Endothelial cell of umbilical vein (primary cell): ENCODE measurements around the gene SIRT2.

ENCODE experiments used
- EZH2 ChIP-seq: IDR thresholded peaks from 2 replicates; pipeline ENCODE4 v1.6.1; 2012; ENCODE audit warnings: borderline replicate concordance, low read depth, mild to moderate bottlenecking, moderate library complexity, low read length, inconsistent platforms; ENCODE audit not compliant: severe bottlenecking
- GATA2 ChIP-seq: IDR thresholded peaks from 2 replicates; pipeline ENCODE4 v1.7.0; 2011; ENCODE audit warnings: low read depth, mild to moderate bottlenecking, moderate library complexity, mixed read lengths, low read length; ENCODE audit not compliant: insufficient read length, insufficient read depth
- JUN ChIP-seq: IDR thresholded peaks from 2 replicates; pipeline ENCODE4 v1.6.1; 2011; ENCODE audit warnings: borderline replicate concordance, low read depth; ENCODE audit not compliant: insufficient read length, insufficient read depth
- MYC ChIP-seq: IDR thresholded peaks from one replicate; pipeline ENCODE4 v1.6.1; 2011; ENCODE audit warnings: mild to moderate bottlenecking, low read depth, low read length
- POLR2A ChIP-seq: IDR thresholded peaks from 2 replicates; pipeline ENCODE4 v1.6.1; 2012; ENCODE audit warnings: low read depth, mild to moderate bottlenecking, control low read depth, low read length
- POLR2AphosphoS5 ChIP-seq: IDR thresholded peaks from 2 replicates; pipeline ENCODE4 v1.6.1; 2012; ENCODE audit warnings: low read depth, mild to moderate bottlenecking, control low read depth, low read length, moderate library complexity; ENCODE audit not compliant: insufficient read depth
- TF ChIP-seq, protein P1 (sequence below), 2 donors: IDR thresholded peaks; 1 replicate in 1 of 2; 2 replicates in 1 of 2; pipeline ENCODE4 v1.5.1; 2011; ENCODE audit warnings: low read length in 2 of 2, mild to moderate bottlenecking in 2 of 2, moderate library complexity in 2 of 2, control low read depth in 1 of 2, inconsistent platforms in 1 of 2, low read depth in 1 of 2; ENCODE audit not compliant: insufficient read depth in 1 of 2; ENCODE audit errors: extremely low read depth in 1 of 2
- TF ChIP-seq, protein P2 (sequence below): IDR thresholded peaks from 2 replicates; pipeline ENCODE4 v1.6.1; 2011; ENCODE audit not compliant: insufficient read depth, insufficient read length

DNA sequence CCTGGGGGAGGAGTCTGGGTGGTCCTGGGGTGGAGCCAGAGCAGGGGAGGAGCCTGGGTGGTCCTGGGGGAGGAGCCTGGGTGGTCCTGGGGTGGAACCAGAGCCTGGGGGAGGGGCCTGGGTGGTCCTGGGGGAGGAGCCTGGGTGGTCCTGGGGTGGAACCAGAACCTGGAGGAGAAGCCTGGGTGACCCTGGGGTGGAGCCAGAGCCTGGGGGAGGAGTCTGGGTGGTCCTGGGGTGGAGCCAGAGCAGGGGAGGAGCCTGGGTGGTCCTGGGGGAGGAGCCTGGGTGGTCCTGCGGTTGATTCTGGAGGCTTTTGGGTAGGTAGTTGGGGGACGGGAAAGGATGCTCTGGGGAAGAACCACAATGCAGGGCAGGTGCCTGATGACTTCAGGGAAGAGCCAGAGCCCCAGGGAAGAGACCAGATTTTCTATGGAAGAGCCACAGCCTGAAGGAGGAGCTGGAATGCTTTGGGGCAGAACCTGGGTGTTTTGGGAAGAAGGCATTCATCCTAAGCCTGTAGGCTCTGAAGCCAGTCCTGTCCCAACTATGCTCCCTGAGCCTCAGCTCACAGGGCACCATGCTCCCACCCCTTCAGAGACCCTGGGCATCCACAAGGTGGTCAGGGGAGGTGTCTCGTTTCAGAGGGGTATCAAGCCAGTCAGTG is 46.3 kb upstream of the SIRT2 start:
- TF ChIP-seq JUN: no peak
- no peak for TF ChIP-seq EZH2
- TF ChIP-seq, protein P1, sequence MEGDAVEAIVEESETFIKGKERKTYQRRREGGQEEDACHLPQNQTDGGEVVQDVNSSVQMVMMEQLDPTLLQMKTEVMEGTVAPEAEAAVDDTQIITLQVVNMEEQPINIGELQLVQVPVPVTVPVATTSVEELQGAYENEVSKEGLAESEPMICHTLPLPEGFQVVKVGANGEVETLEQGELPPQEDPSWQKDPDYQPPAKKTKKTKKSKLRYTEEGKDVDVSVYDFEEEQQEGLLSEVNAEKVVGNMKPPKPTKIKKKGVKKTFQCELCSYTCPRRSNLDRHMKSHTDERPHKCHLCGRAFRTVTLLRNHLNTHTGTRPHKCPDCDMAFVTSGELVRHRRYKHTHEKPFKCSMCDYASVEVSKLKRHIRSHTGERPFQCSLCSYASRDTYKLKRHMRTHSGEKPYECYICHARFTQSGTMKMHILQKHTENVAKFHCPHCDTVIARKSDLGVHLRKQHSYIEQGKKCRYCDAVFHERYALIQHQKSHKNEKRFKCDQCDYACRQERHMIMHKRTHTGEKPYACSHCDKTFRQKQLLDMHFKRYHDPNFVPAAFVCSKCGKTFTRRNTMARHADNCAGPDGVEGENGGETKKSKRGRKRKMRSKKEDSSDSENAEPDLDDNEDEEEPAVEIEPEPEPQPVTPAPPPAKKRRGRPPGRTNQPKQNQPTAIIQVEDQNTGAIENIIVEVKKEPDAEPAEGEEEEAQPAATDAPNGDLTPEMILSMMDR (IDR thresholded peaks at IDR 0.05; ENCODE audit: extremely low read depth in 1 of 2, insufficient read depth in 1 of 2, low read depth in 1 of 2, low read length in 2 of 2): no peak
- TF ChIP-seq MYC: no peak
- TF ChIP-seq, protein P2, sequence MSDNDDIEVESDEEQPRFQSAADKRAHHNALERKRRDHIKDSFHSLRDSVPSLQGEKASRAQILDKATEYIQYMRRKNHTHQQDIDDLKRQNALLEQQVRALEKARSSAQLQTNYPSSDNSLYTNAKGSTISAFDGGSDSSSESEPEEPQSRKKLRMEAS: no peak
- no peak for TF ChIP-seq POLR2AphosphoS5
- no peak for TF ChIP-seq GATA2
- no peak for TF ChIP-seq POLR2A
